Activated CD8-positive, alpha-beta memory T cell treated with anti-CD3 and anti-CD28 coated beads for 24 hours (primary cell): Measurements from ENCODE around the gene FDXR.

ENCODE experiments used
- DNase-seq: peaks from one replicate; pipeline ENCODE4 v3.0.0-alpha.2; 2020

Gene FDXR

DNA sequence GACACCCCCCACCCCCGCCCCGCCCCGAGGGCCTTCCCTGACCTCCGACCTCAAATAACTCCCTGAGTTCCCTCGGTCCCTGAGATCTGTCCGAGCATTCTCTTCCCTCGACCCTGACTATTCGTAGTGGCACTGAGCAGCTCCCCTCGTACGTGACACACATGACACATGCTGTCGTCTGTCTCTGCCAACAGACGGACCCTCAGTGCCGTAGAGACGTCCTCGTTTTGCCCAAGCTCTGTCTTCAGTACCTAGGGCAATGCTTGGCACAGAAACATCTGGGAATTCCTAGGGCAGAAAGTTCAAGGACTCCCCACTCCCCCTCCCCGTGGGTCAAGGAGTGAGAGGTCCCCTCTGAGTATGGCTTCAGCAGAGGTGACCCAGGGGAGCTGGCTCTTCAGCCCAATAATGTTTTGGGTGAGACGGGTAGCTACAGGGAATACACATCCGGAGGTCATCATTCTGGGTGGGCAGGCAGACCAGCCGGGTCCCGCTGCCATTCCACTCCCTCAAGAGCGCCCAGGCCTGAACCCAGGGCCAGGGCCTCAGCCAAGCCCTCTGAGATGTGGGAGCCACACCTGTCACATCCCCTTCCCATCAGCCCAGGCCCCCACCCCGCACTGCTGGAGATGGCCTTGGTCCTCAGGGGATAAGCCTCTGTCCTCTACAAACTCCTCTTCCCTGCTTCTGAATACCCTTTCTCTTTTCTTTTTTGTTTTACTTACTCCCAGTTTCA, 21.3 kb upstream of the FDXR start:
- DNase-seq = no peak

DNA sequence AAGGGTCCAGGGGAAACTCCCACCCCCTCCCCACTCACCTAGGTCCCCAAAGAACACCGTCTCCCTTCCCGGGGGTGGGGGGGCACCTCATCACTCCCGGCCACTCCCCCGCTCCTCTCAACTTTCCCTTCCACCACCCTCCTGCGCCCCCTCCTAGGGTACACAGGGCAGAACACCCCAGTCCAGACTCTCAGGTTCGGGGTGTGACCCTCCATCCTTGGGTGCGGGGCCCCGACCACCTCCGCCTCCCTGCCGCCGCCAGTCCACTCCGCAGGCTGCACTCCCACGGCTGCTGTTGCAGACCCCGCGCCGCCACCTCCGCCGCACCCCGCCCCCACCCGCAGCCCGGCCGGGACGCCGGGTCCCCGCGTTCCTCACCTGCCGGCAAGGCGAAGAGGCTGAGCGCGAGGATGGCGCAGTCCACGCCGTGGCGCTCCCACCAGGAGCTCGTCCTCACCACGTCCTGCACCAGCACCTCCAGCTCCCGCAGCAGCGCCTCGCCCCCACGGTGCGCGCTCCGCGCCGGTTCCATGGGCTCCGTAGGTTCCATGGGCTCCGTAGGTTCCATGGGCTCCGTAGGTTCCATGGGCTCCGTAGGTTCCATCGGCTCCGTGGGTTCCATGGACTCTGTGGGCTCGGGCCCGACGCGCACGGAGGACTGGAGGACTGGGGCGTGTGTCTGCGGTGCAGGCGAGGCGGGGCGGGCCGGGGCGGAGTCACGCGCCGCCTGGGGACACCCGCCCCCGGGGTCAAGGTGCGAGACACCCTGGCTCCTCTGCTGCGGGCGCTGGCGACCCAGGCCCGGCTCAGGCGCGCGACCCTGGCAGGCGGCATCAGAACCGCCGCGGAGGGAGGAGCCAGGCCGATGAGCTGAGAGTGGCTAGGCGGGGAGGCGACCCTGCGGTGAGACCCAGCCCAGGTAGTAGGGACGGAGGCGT, 20.4 kb upstream of the FDXR start, which contains the start of gene FADS6:
FADS6 (minus strand) TSS at position 660 of the 938 bp plus-strand sequence; CDS start at position 622, 38 bp downstream.
- DNase-seq = no peak

DNA sequence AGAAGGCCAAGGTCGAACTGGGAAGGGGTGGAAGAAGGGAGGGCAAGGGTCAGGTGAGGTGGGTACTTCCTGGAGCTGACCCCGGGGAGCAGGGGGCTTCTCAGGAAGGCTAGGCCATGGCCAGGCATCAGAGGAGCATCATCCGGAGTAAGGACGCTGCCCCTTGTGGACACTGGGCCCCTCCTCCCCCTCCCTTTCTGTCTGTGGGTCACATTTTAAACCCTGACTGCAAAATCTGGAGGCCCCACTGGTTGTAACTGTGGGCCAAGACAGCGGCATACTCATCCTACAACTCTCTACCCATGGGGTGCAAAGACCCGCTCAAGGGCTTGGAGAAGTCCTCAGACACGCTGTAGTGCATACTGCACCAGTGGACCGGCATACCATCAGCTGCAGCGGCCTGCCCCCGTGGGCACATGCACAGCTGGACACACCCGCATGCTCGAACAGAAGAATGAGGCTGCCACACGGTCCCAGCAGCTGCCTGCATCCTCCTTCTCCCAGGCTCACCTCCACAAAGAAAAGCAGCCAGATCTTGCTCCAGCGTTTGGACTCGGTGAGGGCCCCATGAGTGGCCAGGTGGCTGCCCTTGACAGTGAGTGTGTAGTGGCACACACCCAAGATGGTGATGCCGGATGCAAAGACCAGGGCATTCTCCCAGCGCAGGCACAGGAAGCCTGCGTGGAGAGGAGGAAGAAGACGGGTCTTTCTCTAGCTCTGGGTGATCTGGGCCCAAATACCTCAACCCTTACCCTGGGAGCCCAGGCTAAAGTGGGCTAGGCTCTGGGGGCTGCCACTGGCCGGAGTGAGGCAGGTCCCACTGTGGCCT, 19.4 kb upstream of the FDXR start:
- no peak for DNase-seq

- no peak for DNase-seq
Observed at GRCh38 chr17:74890554-74890953, 17.8 kb upstream of the FDXR start.

- DNase-seq = no peak
Observed at GRCh38 chr17:74888469-74888868, 15.7 kb upstream of the FDXR start.

DNA sequence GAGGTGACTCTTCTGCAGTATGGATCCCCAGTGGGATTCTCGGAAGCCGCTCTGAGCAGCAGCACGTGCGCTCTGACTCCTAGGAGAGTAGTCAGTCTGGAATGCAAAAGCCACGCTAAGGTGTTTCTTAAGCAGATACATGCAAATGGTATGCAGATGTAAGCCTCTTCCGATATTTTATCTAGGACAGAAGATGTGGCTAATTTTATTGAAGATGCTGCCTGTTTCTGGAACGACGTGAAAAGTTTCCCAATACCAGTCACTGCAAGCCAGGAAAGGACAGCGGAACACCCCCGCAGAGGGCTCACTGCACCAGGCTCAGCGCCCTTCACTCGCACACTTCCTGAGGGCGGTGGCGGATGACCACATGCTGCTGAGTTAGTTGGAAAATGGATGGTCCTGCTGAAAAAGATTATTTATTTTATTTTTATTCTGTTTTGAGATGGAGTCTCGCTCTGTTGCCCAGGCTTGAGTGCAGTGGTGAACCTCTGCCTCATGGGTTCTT, 10.5 kb upstream of the FDXR start:
- no peak for DNase-seq

DNA sequence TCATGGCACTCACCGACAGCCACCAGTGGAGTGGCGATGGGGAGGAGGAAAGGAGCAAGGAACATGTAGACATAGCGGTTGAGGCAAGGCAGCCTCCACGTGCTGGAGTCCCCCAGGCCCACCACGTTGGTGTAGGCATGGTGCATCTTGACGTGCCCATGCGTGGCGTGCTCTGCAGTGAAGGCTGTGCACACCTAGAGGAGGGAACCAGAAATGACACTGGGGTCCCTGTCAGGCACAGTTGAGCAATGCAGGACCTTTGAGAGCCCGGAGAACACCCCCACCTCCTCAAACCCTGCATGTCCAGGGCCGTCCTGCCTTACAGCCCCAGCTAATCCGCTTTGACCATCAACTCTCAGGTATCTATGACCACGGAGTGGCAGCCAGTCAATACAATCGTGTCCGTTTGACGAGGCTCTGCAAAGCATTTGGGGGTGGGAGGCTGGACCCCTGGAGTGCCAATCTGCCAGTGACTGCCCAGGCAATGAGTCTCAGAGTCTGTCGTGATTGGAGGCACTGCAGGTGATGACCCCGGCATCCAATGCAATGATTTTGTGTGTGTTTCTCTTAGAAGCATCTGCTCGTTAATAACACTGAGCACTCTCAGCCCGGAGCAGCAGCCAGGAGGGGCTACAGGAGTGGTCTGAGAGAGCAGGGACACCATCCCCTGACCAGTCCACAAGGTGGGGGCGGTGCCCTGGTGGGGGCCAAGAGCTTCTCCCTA, 9.9 kb upstream of the FDXR start:
- no peak for DNase-seq

DNA sequence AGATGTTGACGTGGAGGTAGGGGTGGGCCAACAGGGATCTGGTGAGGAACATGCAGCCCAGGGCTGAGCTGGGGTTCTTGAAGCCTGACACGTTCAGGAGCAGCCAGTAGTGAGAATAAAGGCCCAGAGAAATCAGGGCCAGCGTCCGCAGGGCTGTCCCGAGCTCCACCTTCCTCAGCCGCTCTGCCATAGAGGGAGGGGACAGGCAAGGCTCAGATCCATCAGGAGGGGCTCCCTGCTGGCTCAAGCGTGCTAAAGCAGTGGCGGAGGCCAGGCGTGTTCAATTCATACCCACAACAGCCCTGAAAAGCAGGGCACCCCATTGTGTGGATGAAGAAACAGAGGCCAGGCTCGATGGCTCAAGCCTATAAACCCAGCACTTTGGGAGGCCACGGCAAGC, 8.3 kb upstream of the FDXR start:
- no peak for DNase-seq

DNA sequence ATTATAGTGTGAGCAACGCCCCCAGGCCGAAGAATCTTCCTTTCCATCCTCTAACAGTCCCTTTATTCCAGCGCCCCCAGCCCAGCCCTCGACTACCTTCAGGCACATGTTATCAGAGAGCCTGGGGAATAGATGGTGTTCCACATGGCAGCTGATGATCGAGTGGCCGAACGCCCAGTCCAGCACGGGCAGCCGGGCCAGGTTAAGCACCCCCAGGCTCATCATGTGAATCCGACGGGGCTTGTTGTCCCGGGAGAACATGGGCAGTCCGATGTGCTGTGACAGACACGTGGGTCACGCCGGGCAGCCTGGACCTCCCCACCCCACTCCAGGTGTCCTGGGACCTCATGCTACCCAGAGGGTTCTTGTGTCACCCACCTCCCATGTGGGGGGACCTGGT, 6.5 kb upstream of the FDXR start:
- no peak for DNase-seq

GRCh38 chr17:74878658-74879057, 5.9 kb upstream of the FDXR start:
- no peak for DNase-seq

- no peak for DNase-seq
Observed at GRCh38 chr17:74877592-74878548, 5.1 kb upstream of the FDXR start.

DNA sequence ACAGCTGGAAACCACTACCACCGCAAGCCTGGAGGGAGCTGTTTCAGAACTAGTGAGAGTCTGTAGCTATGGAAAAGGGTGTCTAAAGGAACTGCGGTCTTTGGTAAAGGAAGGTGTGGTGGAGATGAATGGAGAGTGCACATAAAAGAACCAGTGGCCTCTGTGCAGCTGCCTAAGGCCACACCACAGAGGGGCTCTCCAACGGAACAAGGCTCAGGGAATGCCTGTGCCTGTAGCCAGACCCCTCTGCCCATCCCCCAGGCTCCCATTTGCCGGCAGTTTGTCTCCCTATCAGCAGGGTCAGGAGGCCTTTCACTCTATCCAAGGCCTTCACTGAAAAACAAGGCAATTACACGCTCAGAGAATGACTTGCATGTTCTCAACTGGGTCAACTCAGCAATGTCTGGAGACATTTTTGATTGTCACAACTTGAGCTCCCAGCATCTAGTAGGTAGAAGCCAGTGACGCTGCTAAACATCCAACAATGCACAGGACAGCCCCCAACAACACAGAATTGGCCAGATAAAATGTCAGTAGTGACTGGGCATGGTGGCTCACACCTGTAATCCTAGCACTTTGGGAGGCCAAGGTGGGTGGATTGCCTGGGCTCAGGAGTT, 3.3 kb upstream of the FDXR start:
- no peak for DNase-seq

- DNase-seq = no peak
Observed at GRCh38 chr17:74875155-74875976, 2.6 kb upstream of the FDXR start.

- no peak for DNase-seq
Observed at GRCh38 chr17:74874615-74875037, 1.8 kb upstream of the FDXR start.

GRCh38 chr17:74873874-74874614, 1.2 kb upstream of the FDXR start:
- DNase-seq = no peak

- peak; percentile 99 for DNase-seq
Observed at GRCh38 chr17:74873037-74873873, 461 bp upstream of the FDXR start.

GRCh38 chr17:74871356-74872076, 1.3 kb downstream of the FDXR start:
- no peak for DNase-seq
